A549 (cell line): Measurements from ENCODE around the gene SAMD15.

Experiments used
- CTCF ChIP-seq: fragments of >200 bp; sonication (Bioruptor Twin); formaldehyde crosslinking; IDR thresholded peaks from 3 replicates; pipeline ENCODE4 v1.5.1; 2016
- MYC ChIP-seq: IDR thresholded peaks from 2 replicates; pipeline ENCODE4 v1.6.1; 2012; ENCODE audit warnings: mild to moderate bottlenecking, inconsistent platforms, low read length, improper control_type of control experiment, borderline replicate concordance

GRCh38 chr14:77339407-77339806, 37.8 kb upstream of the SAMD15 start:
- TF ChIP-seq CTCF: no peak
- no peak for TF ChIP-seq MYC
